Testis (tissue), 3 donors: Measurements from ENCODE around the gene ATP13A3. TPM values are rescaled to one million over a fixed set of nuclear protein-coding genes. Genes with fewer than 3 reads are reported as not detected.
"Not testable (repeated sequence)": the region's sequence is repeated elsewhere in the genome, so short reads cannot be mapped to it uniquely, and the experiment has no call there.

Experiments used
- DNase-seq: peaks from one replicate; pipeline ENCODE4 v3.0.0-alpha.2; 2019
- H3K27ac ChIP-seq, 2 donors: fragments of 200-600 bp; sonication (generic); one replicate each; pipeline ENCODE4 v1.5.1; 2019
- H3K27me3 ChIP-seq: fragments of 200-600 bp; sonication (generic); one replicate; pipeline ENCODE4 v1.5.1; 2019
- H3K36me3 ChIP-seq: fragments of 200-600 bp; sonication (generic); one replicate; pipeline ENCODE4 v1.5.1; 2017; ENCODE audit warnings: low read depth; ENCODE audit errors: missing control alignments
- H3K4me1 ChIP-seq: fragments of 200-600 bp; sonication (generic); one replicate; pipeline ENCODE4 v1.5.1; 2019
- H3K4me3 ChIP-seq, 2 donors: fragments of 200-600 bp; sonication (generic); one replicate each; pipeline ENCODE4 v1.5.1; 2017 to 2019
- H3K9me3 ChIP-seq: fragments of 200-600 bp; sonication (generic); one replicate; pipeline ENCODE4 v1.5.1; 2017
- POLR2A ChIP-seq: fragments of 450-650 bp; IDR thresholded peaks from one replicate; pipeline ENCODE4 v1.6.1; 2017; ENCODE audit warnings: antibody characterized with exemption, mild to moderate bottlenecking, moderate library complexity
- WGBS, 2 donors: methylation state at CpG; one replicate each; pipeline ENCODE4 v1.1.5; 2018; 5-methylcytosine and 5-hydroxymethylcytosine counted together
- intact Hi-C: fragments of 100-400 bp; cut with DNase I; formaldehyde crosslinking; loops from one replicate; pipeline ENCODE4 v1.15.1; 2023; ENCODE audit warnings: low total_unique reads
- polyA plus RNA-seq: library from polyadenylated mRNA; stranded (reverse); fragments of 350-450 nt; fragmentation: Illumina TruSeq; extraction: RNeasy Lipid Tissue Mini Kit (QIAGEN cat#74804); gene quantifications from one replicate; pipeline ENCODE4 v1.2.3, GENCODE V29; 2014; ENCODE audit warnings: low read depth, low replicate concordance; ENCODE audit not compliant: insufficient read depth
- total RNA-seq, 2 donors: library from RNA; depleted of rRNA; stranded (reverse); fragments of >200 nt; gene quantifications; one replicate each; pipeline ENCODE4 v1.2.3, GENCODE V29; 2016
- TF ChIP-seq, protein P1 (sequence below), 3 experiments: fragments of 450-650 bp in 2 of 3; fragments of 200-600 bp in 1 of 3; sonication (generic) in 1 of 3; IDR thresholded peaks; one replicate each; pipeline ENCODE4 v1.5.1; 2016 to 2019; ENCODE audit warnings: antibody characterized with exemption in 3 of 3, mild to moderate bottlenecking in 2 of 3, moderate library complexity in 1 of 3

ATP13A3 gene
- total and polyA plus RNA-seq, 3 donors from 2014 or later: 26.6 to 62.3 (median 51.8) TPM

GRCh38 chr3:194485881-194486539, 792 bp downstream of the ATP13A3 start:
- intact Hi-C loops: no loop called here
- H3K27me3 ChIP-seq: no peaks in the 10 kb centered on the region
- no peak for TF ChIP-seq POLR2A
- TF ChIP-seq, protein P1, sequence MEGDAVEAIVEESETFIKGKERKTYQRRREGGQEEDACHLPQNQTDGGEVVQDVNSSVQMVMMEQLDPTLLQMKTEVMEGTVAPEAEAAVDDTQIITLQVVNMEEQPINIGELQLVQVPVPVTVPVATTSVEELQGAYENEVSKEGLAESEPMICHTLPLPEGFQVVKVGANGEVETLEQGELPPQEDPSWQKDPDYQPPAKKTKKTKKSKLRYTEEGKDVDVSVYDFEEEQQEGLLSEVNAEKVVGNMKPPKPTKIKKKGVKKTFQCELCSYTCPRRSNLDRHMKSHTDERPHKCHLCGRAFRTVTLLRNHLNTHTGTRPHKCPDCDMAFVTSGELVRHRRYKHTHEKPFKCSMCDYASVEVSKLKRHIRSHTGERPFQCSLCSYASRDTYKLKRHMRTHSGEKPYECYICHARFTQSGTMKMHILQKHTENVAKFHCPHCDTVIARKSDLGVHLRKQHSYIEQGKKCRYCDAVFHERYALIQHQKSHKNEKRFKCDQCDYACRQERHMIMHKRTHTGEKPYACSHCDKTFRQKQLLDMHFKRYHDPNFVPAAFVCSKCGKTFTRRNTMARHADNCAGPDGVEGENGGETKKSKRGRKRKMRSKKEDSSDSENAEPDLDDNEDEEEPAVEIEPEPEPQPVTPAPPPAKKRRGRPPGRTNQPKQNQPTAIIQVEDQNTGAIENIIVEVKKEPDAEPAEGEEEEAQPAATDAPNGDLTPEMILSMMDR (IDR thresholded peaks at IDR 0.05): no peak
- peaks cover 11% of the 10 kb centered on the region for H3K4me1 ChIP-seq
- 0 to 2% methylated on average over 23 to 24 of the region's 42 CpGs for WGBS, 2 donors
- peak overlapping the region; percentile 71 to 88 for H3K27ac ChIP-seq
- no peaks in the 10 kb centered on the region for H3K36me3 ChIP-seq
- no peaks in the 10 kb centered on the region for H3K9me3 ChIP-seq
- H3K4me3 ChIP-seq: peak overlapping the region; percentile 73 to 81
- peak; percentile 43 for DNase-seq

DNA sequence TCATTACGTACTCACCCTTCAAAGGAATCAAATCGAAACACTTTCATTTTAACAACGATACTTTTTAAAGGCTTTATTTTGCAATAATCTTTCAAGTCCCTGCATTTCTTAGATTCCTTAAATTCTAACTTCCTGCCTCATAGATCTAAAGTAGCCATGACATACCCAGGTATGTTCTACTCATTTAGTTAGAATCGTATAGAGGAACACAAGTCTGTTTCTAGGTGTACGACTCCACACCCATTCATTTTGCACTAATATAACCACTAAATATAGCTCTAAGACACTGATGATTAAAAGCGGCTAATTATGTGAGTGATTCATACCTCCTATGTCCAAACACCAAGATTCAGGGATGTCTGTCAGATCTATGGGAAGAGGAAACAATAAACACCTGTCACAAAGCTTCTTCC, 1.3 kb downstream of the ATP13A3 start:
- WGBS, 2 donors: 9 to 10% methylated on average over 6 of the region's 6 CpGs

GRCh38 chr3:194484614-194485013, 2.2 kb downstream of the ATP13A3 start:
- no peak overlapping the region for H3K4me3 ChIP-seq
- no peaks in the 10 kb centered on the region for H3K27me3 ChIP-seq
- peaks cover 8% of the 10 kb centered on the region for H3K4me1 ChIP-seq
- no peaks in the 10 kb centered on the region for H3K9me3 ChIP-seq
- intact Hi-C loops: no loop called here
- no peak overlapping the region for H3K27ac ChIP-seq
- WGBS, 2 donors: 87 to 88% methylated on average over 12 of the region's 12 CpGs
- no peak for TF ChIP-seq POLR2A
- TF ChIP-seq, protein P1 (IDR thresholded peaks at IDR 0.05): no peak
- DNase-seq: no peak
- H3K36me3 ChIP-seq: no peaks in the 10 kb centered on the region

More for the DNA sequence above, 1.3 kb downstream of the ATP13A3 start:
- H3K27ac ChIP-seq: peak overlapping the region; percentile 71 to 88
- H3K27me3 ChIP-seq: no peaks in the 10 kb centered on the region
- intact Hi-C loops: no loop called here
- H3K4me1 ChIP-seq: peaks cover 11% of the 10 kb centered on the region
- H3K36me3 ChIP-seq: no peaks in the 10 kb centered on the region
- no peak for DNase-seq
- H3K9me3 ChIP-seq: no peaks in the 10 kb centered on the region
- TF ChIP-seq, protein P1 (IDR thresholded peaks at IDR 0.05): no peak
- TF ChIP-seq POLR2A: no peak
- peak overlapping the region; percentile 73 to 81 for H3K4me3 ChIP-seq

DNA sequence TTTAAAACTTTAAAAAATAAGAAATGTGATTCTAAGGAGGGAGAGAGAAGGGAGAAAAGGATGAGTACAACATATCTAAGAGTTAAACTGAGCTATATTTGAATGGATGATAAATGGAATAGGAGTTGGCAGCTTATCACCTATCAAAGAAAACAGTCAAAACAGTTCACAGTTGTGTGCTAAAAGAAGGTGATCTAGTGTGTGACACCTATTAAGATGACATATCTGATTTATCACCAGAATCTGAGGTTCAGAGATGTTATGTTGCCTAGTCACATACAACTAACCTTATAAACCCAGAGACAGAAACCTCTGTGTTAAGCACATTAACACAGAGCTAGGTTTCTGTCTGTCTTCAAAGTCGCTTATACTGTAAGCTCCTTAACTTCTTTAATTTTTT, 3.0 kb downstream of the ATP13A3 start:
- Histone ChIP-seq H3K27ac (no peak overlapping the region), H3K4me3 (no peak overlapping the region), H3K36me3 (no peaks in the 10 kb centered on the region), H3K4me1 (peaks cover 8% of the 10 kb centered on the region), H3K9me3 (no peaks in the 10 kb centered on the region), H3K27me3 (no peaks in the 10 kb centered on the region)
- TF ChIP-seq POLR2A: no peak
- TF ChIP-seq, protein P1 (IDR thresholded peaks at IDR 0.05): no peak
- intact Hi-C loops: no loop called here
- DNase-seq: no peak
- 92 to 97% methylated on average over 1 of the region's 1 CpG for WGBS, 2 donors

GRCh38 chr3:194482830-194483229, 4.0 kb downstream of the ATP13A3 start:
- DNase-seq, H3K27me3 ChIP-seq, H3K36me3 ChIP-seq, intact Hi-C loops, H3K4me1 ChIP-seq, H3K4me3 ChIP-seq, H3K9me3 ChIP-seq, H3K27ac ChIP-seq: not testable (repeated sequence)
- WGBS, 2 donors: 84 to 93% methylated on average over 13 of the region's 13 CpGs
